ACC112 (cell line): ENCODE results near the gene USP37.

Experiments used
- H2AFZ ChIP-seq: fragments of 200-600 bp; sonication (generic); one replicate; pipeline ENCODE4 v1.6.0; 2017; ENCODE audit warnings: antibody characterized with exemption, low read length; ENCODE audit not compliant: unreplicated experiment
- H3K27ac ChIP-seq: fragments of 200-600 bp; sonication (generic); 2 replicates; pipeline ENCODE4 v1.5.1; 2014; ENCODE audit warnings: low read depth, mild to moderate bottlenecking, antibody characterized with exemption, low read length, moderate library complexity
- H3K27me3 ChIP-seq: fragments of 200-600 bp; sonication (generic); 2 replicates; pipeline ENCODE4 v1.6.1; 2014; ENCODE audit warnings: mild to moderate bottlenecking, antibody characterized with exemption, low read length, moderate library complexity, mixed read lengths; ENCODE audit not compliant: insufficient read depth
- H3K36me3 ChIP-seq: fragments of 200-600 bp; sonication (generic); 2 replicates; pipeline ENCODE4 v1.6.1; 2016; ENCODE audit warnings: mild to moderate bottlenecking, antibody characterized with exemption, low read length, moderate library complexity, mixed read lengths; ENCODE audit not compliant: insufficient read depth
- H3K4me1 ChIP-seq: fragments of 200-600 bp; sonication (generic); one replicate; pipeline ENCODE4 v1.6.1; 2016; ENCODE audit warnings: low read length, mixed read lengths; ENCODE audit not compliant: insufficient read depth, unreplicated experiment, control insufficient read depth
- H3K4me3 ChIP-seq: fragments of 200-600 bp; sonication (generic); 2 replicates; pipeline ENCODE4 v1.5.1; 2014; ENCODE audit warnings: mild to moderate bottlenecking, low read depth, low read length
- H3K79me2 ChIP-seq: fragments of 200-600 bp; sonication (generic); one replicate; pipeline ENCODE4 v1.6.0; 2016; ENCODE audit warnings: low read length; ENCODE audit not compliant: control insufficient read depth, unreplicated experiment, insufficient read depth

USP37 gene

GRCh38 chr2:218478544-218478943 is 89.6 kb downstream of the USP37 start:
- H2AFZ ChIP-seq: no peak overlapping the region
- H3K36me3 ChIP-seq: peaks cover 37% of the 10 kb centered on the region
- no peaks in the 10 kb centered on the region for H3K79me2 ChIP-seq
- no peak overlapping the region for H3K4me3 ChIP-seq
- no peaks in the 10 kb centered on the region for H3K4me1 ChIP-seq
- no peaks in the 10 kb centered on the region for H3K27me3 ChIP-seq
- no peak overlapping the region for H3K27ac ChIP-seq

GRCh38 chr2:218477247-218477646 is 90.9 kb downstream of the USP37 start:
- H3K79me2 ChIP-seq: no peaks in the 10 kb centered on the region
- no peak overlapping the region for H3K27ac ChIP-seq
- no peaks in the 10 kb centered on the region for H3K27me3 ChIP-seq
- H2AFZ ChIP-seq: no peak overlapping the region
- no peaks in the 10 kb centered on the region for H3K4me1 ChIP-seq
- H3K36me3 ChIP-seq: peaks cover 37% of the 10 kb centered on the region
- H3K4me3 ChIP-seq: no peak overlapping the region

DNA sequence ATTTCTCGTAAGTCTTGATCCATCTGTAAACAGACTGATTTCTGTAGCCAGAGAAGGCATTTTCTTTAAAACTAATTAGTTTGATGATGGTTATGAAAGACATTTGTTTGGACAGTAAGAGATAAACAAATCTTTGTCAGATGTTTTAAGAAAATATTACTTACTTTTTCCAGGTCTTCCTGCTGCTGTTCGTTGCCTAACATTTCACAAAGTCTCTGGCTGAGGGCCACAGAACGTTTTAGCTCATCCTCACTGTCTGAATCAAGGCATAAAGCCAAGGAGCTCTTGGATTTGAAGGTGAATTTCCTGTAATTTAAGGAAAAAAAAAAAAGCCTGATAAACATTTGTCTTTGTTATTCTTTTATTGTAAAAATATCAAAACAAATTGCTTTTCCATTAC is 91.5 kb downstream of the USP37 start:
- peaks cover 31% of the 10 kb centered on the region for H3K36me3 ChIP-seq
- H3K4me1 ChIP-seq: no peaks in the 10 kb centered on the region
- no peak overlapping the region for H3K4me3 ChIP-seq
- no peaks in the 10 kb centered on the region for H3K79me2 ChIP-seq
- H2AFZ ChIP-seq: no peak overlapping the region
- H3K27ac ChIP-seq: no peak overlapping the region
- no peaks in the 10 kb centered on the region for H3K27me3 ChIP-seq

GRCh38 chr2:218474527-218474926 is 93.6 kb downstream of the USP37 start:
- H2AFZ ChIP-seq: no peak overlapping the region
- no peaks in the 10 kb centered on the region for H3K4me1 ChIP-seq
- H3K27me3 ChIP-seq: no peaks in the 10 kb centered on the region
- no peaks in the 10 kb centered on the region for H3K79me2 ChIP-seq
- H3K36me3 ChIP-seq: peaks cover 23% of the 10 kb centered on the region
- no peak overlapping the region for H3K4me3 ChIP-seq
- H3K27ac ChIP-seq: no peak overlapping the region

DNA sequence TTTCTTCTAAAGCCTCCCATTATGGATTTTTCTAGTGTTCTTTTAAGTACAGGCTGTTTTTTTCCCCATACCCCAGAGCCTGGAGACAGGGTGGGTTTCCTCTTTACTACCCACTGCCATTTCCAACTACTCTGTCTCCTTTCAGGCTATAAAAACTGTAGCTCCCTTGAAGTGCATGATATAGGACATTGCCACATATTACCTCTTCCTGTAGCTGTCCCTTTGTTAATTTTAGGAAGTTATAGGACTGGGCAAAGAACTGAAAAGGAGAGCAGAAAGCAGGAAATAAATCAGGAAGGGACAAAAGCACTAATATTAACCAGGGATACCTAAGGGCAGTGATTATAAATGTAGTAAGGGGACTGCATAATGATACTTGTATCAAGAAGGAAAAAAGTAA is 95.2 kb downstream of the USP37 start:
- no peak overlapping the region for H2AFZ ChIP-seq
- H3K4me1 ChIP-seq: no peaks in the 10 kb centered on the region
- no peaks in the 10 kb centered on the region for H3K79me2 ChIP-seq
- H3K36me3 ChIP-seq: peaks cover 23% of the 10 kb centered on the region
- H3K4me3 ChIP-seq: no peak overlapping the region
- H3K27ac ChIP-seq: no peak overlapping the region
- H3K27me3 ChIP-seq: no peaks in the 10 kb centered on the region

GRCh38 chr2:218471982-218472381 is 96.2 kb downstream of the USP37 start:
- H3K36me3 ChIP-seq: peaks cover 18% of the 10 kb centered on the region
- H3K27me3 ChIP-seq: no peaks in the 10 kb centered on the region

DNA sequence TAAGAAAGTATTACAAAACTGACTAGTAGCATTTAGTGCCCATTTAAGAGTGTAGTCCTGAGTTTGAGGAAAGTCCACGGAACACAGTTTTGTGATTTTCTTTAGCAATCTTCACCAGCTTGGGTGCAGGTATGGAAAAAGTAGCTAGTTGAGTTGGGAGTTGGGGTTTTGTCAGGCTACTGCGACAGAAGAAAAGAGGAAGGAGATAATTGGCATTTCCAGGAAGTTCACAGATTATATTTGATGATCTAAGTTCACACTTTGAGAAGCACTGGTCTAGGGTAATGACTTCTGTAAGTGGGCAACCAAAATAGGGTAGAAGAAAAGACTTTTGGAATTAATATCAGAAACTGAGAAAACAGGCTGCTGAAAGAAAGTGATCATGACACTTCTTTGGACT is 97.1 kb downstream of the USP37 start:
- Histone ChIP-seq H2AFZ (no peak overlapping the region), H3K4me1 (no peaks in the 10 kb centered on the region), H3K36me3 (peaks cover 11% of the 10 kb centered on the region), H3K27ac (no peak overlapping the region), H3K27me3 (no peaks in the 10 kb centered on the region), H3K4me3 (no peak overlapping the region), H3K79me2 (no peaks in the 10 kb centered on the region)

More at GRCh38 chr2:218471982-218472381, 96.2 kb downstream of the USP37 start:
- Histone ChIP-seq H3K79me2 (no peaks in the 10 kb centered on the region), H3K4me1 (no peaks in the 10 kb centered on the region), H3K27ac (no peak overlapping the region), H2AFZ (no peak overlapping the region), H3K4me3 (no peak overlapping the region)

GRCh38 chr2:218470448-218470847 is 97.7 kb downstream of the USP37 start:
- no peak overlapping the region for H3K27ac ChIP-seq
- H3K4me1 ChIP-seq: no peaks in the 10 kb centered on the region
- no peak overlapping the region for H2AFZ ChIP-seq
- no peaks in the 10 kb centered on the region for H3K79me2 ChIP-seq
- no peak overlapping the region for H3K4me3 ChIP-seq
- H3K36me3 ChIP-seq: peaks cover 11% of the 10 kb centered on the region
- no peaks in the 10 kb centered on the region for H3K27me3 ChIP-seq

DNA sequence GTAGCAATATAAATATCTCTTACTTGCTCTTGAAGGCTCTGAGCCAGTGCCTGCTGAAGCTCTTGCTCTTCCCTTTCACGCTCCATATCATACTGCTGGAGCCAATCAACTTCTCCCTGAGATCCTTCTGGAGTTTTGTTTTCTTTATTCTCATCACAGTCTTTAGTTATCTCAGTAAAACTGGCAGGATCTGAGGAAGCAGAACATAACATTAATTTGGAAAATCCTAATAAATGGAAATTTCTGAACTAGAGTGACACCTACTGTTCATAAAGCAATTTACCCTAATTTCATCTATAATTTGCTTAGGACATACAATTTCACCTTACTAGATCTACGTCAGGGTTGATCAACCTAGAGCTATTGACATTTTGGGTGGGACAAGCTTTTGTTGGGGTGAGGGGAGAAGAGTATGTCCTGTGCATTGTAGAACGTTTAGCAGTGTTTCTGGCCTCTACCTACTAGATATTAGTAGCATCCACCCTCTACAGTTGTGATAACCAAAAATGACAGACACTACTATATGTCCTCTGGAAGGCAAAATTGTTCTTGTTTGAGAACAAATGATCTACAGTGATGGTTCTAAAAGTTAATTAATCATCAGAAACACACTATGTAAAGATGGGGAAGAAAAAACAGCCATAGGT is 102.0 kb downstream of the USP37 start:
- Histone ChIP-seq H3K79me2 (no peaks in the 10 kb centered on the region), H3K4me1 (no peaks in the 10 kb centered on the region), H3K36me3 (peaks cover 3% of the 10 kb centered on the region; the same call in 1 of the 2 replicates), H3K27me3 (no peaks in the 10 kb centered on the region), H3K4me3 (no peak overlapping the region), H3K27ac (no peak overlapping the region), H2AFZ (no peak overlapping the region)

DNA sequence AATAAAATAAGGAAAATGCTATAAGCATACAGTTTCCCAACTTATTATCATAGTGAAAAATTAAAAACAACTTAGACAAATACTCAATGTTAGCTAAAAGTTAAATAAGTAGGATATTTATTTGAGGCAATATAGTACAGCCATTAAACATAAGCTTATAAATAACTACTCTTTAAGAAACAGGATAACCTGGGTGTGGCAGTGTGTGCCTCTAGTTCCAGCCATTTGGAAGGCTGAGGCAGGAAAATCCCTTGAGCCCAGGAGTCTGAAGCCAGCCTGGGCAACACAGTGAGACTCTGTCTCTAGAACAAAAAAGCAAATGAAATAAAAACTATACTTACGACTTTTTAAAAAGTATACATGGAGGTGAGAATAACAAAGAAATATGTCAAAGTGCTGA is 109.6 kb downstream of the USP37 start:
- H3K79me2 ChIP-seq: no peaks in the 10 kb centered on the region
- no peaks in the 10 kb centered on the region for H3K27me3 ChIP-seq
- peaks cover 19% of the 10 kb centered on the region for H3K36me3 ChIP-seq
- no peaks in the 10 kb centered on the region for H3K4me1 ChIP-seq
- no peak overlapping the region for H3K27ac ChIP-seq
- no peak overlapping the region for H2AFZ ChIP-seq
- no peak overlapping the region for H3K4me3 ChIP-seq

DNA sequence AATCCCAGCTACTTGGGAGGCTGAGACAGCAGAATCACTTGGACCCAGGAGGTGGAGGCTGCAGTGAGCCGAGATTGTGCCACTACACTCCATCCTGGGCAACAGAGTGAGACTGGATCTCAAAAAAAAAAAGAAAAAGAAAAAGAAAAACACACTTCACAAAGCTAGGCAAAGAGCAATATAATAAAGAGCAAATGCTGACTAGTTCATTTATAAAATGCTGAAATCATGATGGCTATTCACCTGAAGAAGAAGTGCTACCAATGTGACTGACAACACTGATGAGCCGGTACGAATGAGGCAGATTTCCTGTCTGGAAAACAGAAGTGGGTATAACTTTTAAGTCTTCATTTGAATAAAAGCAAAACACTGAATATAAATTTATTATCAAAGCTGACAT is 111.3 kb downstream of the USP37 start:
- Histone ChIP-seq H3K4me1 (no peaks in the 10 kb centered on the region), H3K27ac (no peak overlapping the region), H3K36me3 (peaks cover 19% of the 10 kb centered on the region), H3K79me2 (no peaks in the 10 kb centered on the region), H3K27me3 (no peaks in the 10 kb centered on the region), H3K4me3 (no peak overlapping the region), H2AFZ (no peak overlapping the region)
